GM10248 (cell line): ENCODE data around the gene KLK1.
"Not testable (repeated sequence)": the region's sequence is repeated elsewhere in the genome, so short reads cannot be mapped to it uniquely, and the experiment has no call there.

Experiments used
- CTCF ChIA-PET: fragments of 300-600 bp; sonication (Branson Sonifier 250); formaldehyde crosslinking; extraction: SDS; loops from one replicate; lab custom pipeline; 2021; ENCODE audit warnings: antibody characterized with exemption; lab: Yijun Ruan, JAX
- POLR2A ChIA-PET: fragments of 350-650 bp; sonication (Branson Sonifier 250); formaldehyde crosslinking; extraction: SDS; loops from one replicate; lab custom pipeline; 2020; ENCODE audit warnings: antibody characterized with exemption; lab: Yijun Ruan, JAX
- DNase-seq: peaks from one replicate; pipeline ENCODE4 v3.0.0; 2012; ENCODE audit errors: extremely low spot score
- TF ChIP-seq, protein P1 (sequence below): IDR thresholded peaks from 2 replicates; pipeline ENCODE4 v1.5.1; 2012; ENCODE audit warnings: mild to moderate bottlenecking, low read depth; ENCODE audit errors: extremely low read depth, missing control alignments, control extremely low read depth

The KLK1 gene

DNA sequence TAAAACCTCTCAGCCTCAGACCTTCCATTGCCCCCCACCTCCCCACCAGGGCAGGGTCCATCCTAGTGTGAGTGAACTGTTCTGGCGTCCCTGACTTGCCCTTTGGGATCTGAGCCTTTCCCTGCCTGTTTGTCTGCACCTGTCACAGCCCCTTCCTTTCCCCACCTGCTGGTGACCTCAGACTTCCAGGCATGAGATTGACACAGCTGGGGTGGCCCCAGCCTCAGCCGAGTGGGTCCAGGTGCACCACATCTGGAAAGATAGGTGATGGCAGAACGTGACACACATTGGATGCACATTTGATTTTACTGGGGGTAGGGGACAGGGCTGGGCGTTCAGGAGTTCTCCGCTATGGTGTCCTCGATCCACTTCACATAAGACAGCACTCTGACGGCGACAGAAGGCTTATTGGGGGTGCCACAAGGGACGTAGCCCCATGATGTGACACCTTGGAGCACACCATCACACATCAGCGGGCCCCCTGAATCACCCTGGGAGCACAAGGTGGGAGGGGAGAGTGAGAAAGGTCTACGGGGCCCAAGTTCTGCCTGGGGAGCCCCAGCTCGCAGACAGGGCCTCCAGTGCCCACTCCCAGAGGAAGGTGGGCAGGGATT, 4.6 kb downstream of the KLK1 start:
- POLR2A ChIA-PET = interaction anchor here (1.6 to 2.4 kb wide), 2 partner anchors 15 to 21 kb away, joined by 6 to 9 read pairs; no protein-coding TSS in a partner anchor
- TF ChIP-seq, protein P1, sequence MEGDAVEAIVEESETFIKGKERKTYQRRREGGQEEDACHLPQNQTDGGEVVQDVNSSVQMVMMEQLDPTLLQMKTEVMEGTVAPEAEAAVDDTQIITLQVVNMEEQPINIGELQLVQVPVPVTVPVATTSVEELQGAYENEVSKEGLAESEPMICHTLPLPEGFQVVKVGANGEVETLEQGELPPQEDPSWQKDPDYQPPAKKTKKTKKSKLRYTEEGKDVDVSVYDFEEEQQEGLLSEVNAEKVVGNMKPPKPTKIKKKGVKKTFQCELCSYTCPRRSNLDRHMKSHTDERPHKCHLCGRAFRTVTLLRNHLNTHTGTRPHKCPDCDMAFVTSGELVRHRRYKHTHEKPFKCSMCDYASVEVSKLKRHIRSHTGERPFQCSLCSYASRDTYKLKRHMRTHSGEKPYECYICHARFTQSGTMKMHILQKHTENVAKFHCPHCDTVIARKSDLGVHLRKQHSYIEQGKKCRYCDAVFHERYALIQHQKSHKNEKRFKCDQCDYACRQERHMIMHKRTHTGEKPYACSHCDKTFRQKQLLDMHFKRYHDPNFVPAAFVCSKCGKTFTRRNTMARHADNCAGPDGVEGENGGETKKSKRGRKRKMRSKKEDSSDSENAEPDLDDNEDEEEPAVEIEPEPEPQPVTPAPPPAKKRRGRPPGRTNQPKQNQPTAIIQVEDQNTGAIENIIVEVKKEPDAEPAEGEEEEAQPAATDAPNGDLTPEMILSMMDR = no peak
- DNase-seq = no peak
- CTCF ChIA-PET = interaction anchor here (1.9 to 3.3 kb wide), 2 partner anchors 11 to 104 kb away, joined by 5 to 13 read pairs; no protein-coding TSS in a partner anchor

DNA sequence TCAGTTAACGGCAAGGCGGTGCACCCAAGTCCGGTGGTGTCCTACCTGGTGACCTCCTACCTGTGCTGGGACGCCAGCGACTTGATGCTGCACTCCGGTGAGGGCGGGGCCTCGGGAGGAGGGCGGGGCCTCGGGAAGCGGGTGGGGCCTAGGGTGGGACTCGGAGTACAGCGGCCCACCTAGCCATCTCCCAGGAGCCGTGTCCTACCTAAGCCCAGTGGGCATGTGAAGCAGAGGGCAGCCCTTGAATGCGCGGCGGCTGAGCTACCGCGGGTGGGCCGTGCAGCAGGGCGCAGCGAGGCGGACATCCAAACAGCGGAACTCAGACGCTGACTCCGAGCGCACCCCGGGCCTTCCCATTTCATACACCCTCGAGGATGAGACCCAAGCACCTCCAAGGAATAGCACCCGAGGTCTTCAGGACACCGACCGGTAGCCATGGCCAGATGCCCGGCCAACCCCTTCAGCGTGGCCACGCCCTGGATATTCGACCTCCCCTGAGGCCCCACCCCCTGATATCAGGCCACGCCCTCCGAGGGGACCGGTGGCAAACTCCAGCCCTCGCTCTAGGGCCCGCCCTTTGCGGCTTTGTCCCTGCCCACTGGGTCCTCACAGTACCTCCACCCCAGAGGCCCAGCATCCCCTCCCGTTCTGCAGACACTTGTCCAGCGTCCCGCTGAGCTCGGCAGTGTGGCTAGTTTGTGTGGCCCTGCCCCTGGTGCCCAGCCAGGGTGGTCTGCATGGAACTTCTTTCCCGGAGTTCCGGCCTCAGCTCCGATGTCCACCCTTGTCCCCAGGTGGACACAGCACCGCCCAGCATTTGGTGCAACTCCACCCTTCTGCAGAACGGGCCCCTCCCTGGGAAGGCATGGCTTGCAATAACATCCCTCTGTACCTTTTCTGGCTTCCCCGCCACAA, 5.4 kb downstream of the KLK1 start:
- peak; percentile 92 for DNase-seq
- POLR2A ChIA-PET = interaction anchor here (1.5 to 2.4 kb wide), 4 partner anchors 14 to 26 kb away, joined by 3 to 13 read pairs (median 8); no protein-coding TSS in a partner anchor
- TF ChIP-seq, protein P1 = no peak
- CTCF ChIA-PET = interaction anchor here (1.1 to 2.1 kb wide), 3 partner anchors 11 to 104 kb away, joined by 3 to 7 read pairs (median 5); no protein-coding TSS in a partner anchor

GRCh38 chr19:50815439-50815838, 8.1 kb downstream of the KLK1 start:
- TF ChIP-seq, protein P1 = no peak
- POLR2A ChIA-PET = interaction anchor here (1.7 kb wide), 1 partner anchor 11 kb away, joined by 5 read pairs; no protein-coding TSS in a partner anchor
- DNase-seq = no peak
- CTCF ChIA-PET = interaction anchor here (1.1 kb wide), 1 partner anchor 9 kb away, joined by 3 read pairs; no protein-coding TSS in a partner anchor

GRCh38 chr19:50814883-50815282, 8.7 kb downstream of the KLK1 start:
- ChIA-PET CTCF (interaction anchor here (1.1 to 1.2 kb wide), 2 partner anchors 8 to 107 kb away, joined by 3 read pairs; no protein-coding TSS in a partner anchor), POLR2A (interaction anchor here (1.7 kb wide), 1 partner anchor 10 kb away, joined by 5 read pairs; no protein-coding TSS in a partner anchor)
- TF ChIP-seq, protein P1 = no peak
- DNase-seq = no peak

DNA sequence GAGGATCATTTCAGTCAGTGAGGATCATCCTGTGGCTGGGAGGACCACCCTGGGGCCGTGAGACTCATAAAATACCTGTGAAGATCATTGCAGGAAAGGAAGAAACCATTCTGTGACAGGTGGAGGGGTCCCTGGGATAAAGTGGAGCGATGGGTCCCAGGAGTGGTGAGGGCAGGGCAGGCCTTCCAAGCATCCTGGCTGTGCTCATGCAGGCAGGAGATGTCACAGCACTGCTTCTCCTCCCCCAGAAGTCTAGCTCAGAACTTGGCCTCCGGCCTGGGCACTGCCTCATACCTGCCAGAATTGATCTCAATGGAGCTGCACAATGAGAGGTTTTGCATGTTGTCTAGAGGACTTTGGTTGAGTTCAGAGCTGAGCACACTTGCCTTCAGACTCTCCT, 11.1 kb downstream of the KLK1 start:
- POLR2A ChIA-PET = no interaction called here
- CTCF ChIA-PET = no interaction called here
- no peak for DNase-seq
- TF ChIP-seq, protein P1 = no peak

DNA sequence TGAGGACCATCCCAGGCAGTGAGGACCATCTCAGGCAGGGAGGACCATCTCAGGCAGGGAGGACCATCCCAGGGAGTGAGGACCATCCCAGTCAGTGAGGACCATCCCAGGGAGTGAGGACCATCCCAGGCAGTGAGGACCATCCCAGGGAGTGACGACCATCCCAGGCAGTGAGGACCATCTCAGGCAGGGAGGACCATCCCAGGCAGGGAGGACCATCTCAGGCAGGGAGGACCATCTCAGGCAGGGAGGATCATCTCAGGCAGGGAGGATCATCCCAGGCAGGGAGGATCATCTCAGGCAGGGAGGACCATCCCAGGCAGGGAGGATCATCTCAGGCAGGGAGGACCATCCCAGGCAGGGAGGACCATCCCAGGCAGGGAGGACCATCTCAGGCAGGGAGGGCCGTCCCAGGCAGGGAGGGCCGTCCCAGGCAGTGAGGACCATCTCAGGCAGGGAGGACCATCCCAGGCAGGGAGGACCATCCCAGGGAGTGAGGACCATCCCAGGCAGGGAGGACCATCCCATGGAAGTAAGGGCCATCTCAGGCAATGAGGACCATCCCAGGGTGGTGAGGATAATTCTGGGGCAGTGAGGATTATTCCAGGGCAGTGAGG, 11.9 kb downstream of the KLK1 start:
- CTCF ChIA-PET, DNase-seq, POLR2A ChIA-PET: not testable (repeated sequence)
